Bronchial epithelial cell (primary cell): ENCODE results near the gene TK2. TPM values are rescaled to one million over a fixed set of nuclear protein-coding genes. Genes with fewer than 3 reads are reported as not detected.

Source experiments
- DNase-seq: peaks from one replicate; pipeline ENCODE4 v3.0.0-alpha.2; 2010; ENCODE audit warnings: low read depth
- FAIRE-seq: peaks from 2 replicates; lab custom pipeline; 2011; peaks lifted over from hg19 to GRCh38; lab: Jason Lieb, UNC
- H3K27me3 ChIP-seq: 2 replicates; pipeline ENCODE4 v1.5.1; 2011; ENCODE audit warnings: low read length; ENCODE audit not compliant: control insufficient read depth, insufficient read depth
- H3K36me3 ChIP-seq: 2 replicates; pipeline ENCODE4 v1.5.1; 2011; ENCODE audit warnings: low read length; ENCODE audit not compliant: control insufficient read depth, insufficient read depth
- H3K4me3 ChIP-seq: 2 replicates; pipeline ENCODE4 v1.5.1; 2011; ENCODE audit warnings: mild to moderate bottlenecking, low read depth, low read length, control low read depth
- CTCF ChIP-seq: IDR thresholded peaks from 2 replicates; pipeline ENCODE4 v1.5.1; 2011; ENCODE audit warnings: mild to moderate bottlenecking, moderate library complexity, low read length, control low read depth, inconsistent platforms; ENCODE audit not compliant: insufficient read depth, severe bottlenecking
- total RNA-seq: library from RNA; depleted of rRNA; stranded (reverse); fragments of >200 nt; gene quantifications from 2 replicates; pipeline ENCODE4 v1.2.1, GENCODE V29; 2014

Gene TK2
- total RNA-seq, 1 donor from 2014 or later = 8.7 TPM

GRCh38 chr16:66478733-66479511, 71.0 kb downstream of the TK2 start:
- DNase-seq = peak; percentile 44
- peak; percentile 96 for TF ChIP-seq CTCF
- H3K4me3 ChIP-seq = no peak overlapping the region
- no peaks in the 10 kb centered on the region for H3K36me3 ChIP-seq
- FAIRE-seq = no peak
- peaks cover 7% of the 10 kb centered on the region for H3K27me3 ChIP-seq

GRCh38 chr16:66477028-66477515, 72.8 kb downstream of the TK2 start:
- Histone ChIP-seq H3K36me3 (no peaks in the 10 kb centered on the region), H3K27me3 (peaks cover 7% of the 10 kb centered on the region), H3K4me3 (no peak overlapping the region)
- FAIRE-seq (no peak), DNase-seq (no peak)
- no peak for TF ChIP-seq CTCF

GRCh38 chr16:66476328-66477027, 73.4 kb downstream of the TK2 start:
- peak; percentile 47 for FAIRE-seq
- Histone ChIP-seq H3K4me3 (no peak overlapping the region), H3K36me3 (no peaks in the 10 kb centered on the region), H3K27me3 (peaks cover 7% of the 10 kb centered on the region)
- TF ChIP-seq CTCF = no peak
- DNase-seq = no peak

GRCh38 chr16:66475232-66475631, 74.7 kb downstream of the TK2 start:
- DNase-seq (no peak), FAIRE-seq (no peak)
- no peak for TF ChIP-seq CTCF
- Histone ChIP-seq H3K36me3 (no peaks in the 10 kb centered on the region), H3K4me3 (no peak overlapping the region), H3K27me3 (peaks cover 7% of the 10 kb centered on the region)

GRCh38 chr16:66474750-66475199, 75.1 kb downstream of the TK2 start:
- Histone ChIP-seq H3K27me3 (peaks cover 7% of the 10 kb centered on the region), H3K4me3 (no peak overlapping the region), H3K36me3 (no peaks in the 10 kb centered on the region)
- no peak for DNase-seq
- FAIRE-seq = no peak
- no peak for TF ChIP-seq CTCF
